Esophagus squamous epithelium (tissue), 5 donors: ENCODE measurements around the gene AQP5. TPM values are rescaled to one million over a fixed set of nuclear protein-coding genes. Genes with fewer than 3 reads are reported as not detected.

Experiments
- DNase-seq: peaks from one replicate; lab custom pipeline; 2025; lab: John Stamatoyannopoulos, UW
- H3K27ac ChIP-seq, 4 donors: fragments of 200-600 bp; sonication (generic); one replicate each; pipeline ENCODE4 v1.5.1; 2016 to 2019; ENCODE audit warnings: mild to moderate bottlenecking in 1 of 4
- H3K27me3 ChIP-seq, 4 donors: fragments of 200-600 bp; sonication (generic); 1 replicate in 3 of 4; 2 replicates in 1 of 4; pipeline versions ENCODE4 v1.5.1 to v1.6.0; 2017 to 2021; ENCODE audit warnings: antibody characterized with exemption in 1 of 4
- H3K36me3 ChIP-seq, 3 donors: fragments of 200-600 bp; sonication (generic); one replicate each; pipeline ENCODE4 v1.5.1; 2016 to 2019
- H3K4me1 ChIP-seq, 3 donors: fragments of 200-600 bp; sonication (generic); one replicate each; pipeline ENCODE4 v1.5.1; 2017 to 2019
- H3K4me3 ChIP-seq, 4 donors: fragments of 200-600 bp; sonication (generic); 1 replicate in 3 of 4; 2 replicates in 1 of 4; pipeline ENCODE4 v1.5.1; 2016 to 2019; ENCODE audit warnings: mild to moderate bottlenecking in 2 of 4, moderate library complexity in 1 of 4
- H3K9me3 ChIP-seq, 3 donors: fragments of 200-600 bp; sonication (generic); one replicate each; pipeline ENCODE4 v1.5.1; 2016 to 2019
- POLR2A ChIP-seq, 4 donors: fragments of 450-650 bp; IDR thresholded peaks; one replicate each; pipeline ENCODE4 v1.6.1; 2017; ENCODE audit warnings: antibody characterized with exemption in 4 of 4, mild to moderate bottlenecking in 4 of 4, moderate library complexity in 3 of 4
- WGBS, 2 donors: methylation state at CpG; one replicate each; pipeline ENCODE4 v1.1.5; 2018; 5-methylcytosine and 5-hydroxymethylcytosine counted together
- intact Hi-C: fragments of 100-400 bp; cut with DNase I; formaldehyde crosslinking; loops from one replicate; pipeline ENCODE4 v1.15.0; 2022
- total RNA-seq, 4 donors: library from RNA; depleted of rRNA; stranded (reverse); fragments of >200 nt; gene quantifications; one replicate each; pipeline ENCODE4 v1.1.0, GENCODE V29; 2016
- TF ChIP-seq, protein P1 (sequence below), 6 experiments: fragments of 450-650 bp in 4 of 6; fragments of 200-600 bp in 2 of 6; sonication (generic) in 2 of 6; IDR thresholded peaks; one replicate each; pipeline ENCODE4 v1.5.1; 2016 to 2019; ENCODE audit warnings: antibody characterized with exemption in 6 of 6, mild to moderate bottlenecking in 4 of 6, moderate library complexity in 4 of 6
- donor health status: DM: yes; HTN: yes; CAD: no.

The AQP5 gene
- total RNA-seq, 4 donors from 2014 or later, result 4.7 to 42.2 (median 18.6) TPM

DNA sequence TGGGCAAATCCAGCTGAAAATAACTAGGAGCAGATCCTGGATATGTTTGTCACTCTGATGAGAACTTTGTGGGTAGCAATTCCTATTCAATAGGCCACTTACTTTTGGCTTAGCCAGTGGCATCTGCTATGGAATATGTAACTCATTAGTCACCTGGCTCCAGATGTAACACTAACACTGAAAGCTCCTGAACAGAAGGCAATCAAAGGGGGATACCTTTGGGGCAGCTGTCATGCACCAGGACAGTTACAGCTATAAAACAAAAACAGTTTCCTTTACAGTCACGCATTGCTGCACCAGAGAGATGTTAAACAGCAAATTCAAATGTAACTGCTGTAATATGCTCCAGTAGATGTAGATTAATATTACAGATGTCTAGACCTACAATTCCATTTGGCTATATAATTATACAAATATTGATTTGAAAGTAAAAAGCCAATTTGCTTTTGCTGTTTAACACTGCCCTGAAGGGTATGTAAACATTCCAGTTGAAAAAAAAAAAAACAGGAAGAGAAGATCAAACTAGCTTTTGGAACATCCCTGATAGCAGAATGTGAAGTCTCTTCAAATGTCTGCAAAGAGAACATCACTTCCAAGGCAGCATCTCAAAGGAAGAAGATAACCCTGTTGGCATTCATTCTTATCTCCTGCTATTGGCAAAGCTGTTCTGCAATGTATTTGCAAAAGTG is 45.2 kb downstream of the AQP5 start:
- no peak for DNase-seq
- TF ChIP-seq, protein P1, sequence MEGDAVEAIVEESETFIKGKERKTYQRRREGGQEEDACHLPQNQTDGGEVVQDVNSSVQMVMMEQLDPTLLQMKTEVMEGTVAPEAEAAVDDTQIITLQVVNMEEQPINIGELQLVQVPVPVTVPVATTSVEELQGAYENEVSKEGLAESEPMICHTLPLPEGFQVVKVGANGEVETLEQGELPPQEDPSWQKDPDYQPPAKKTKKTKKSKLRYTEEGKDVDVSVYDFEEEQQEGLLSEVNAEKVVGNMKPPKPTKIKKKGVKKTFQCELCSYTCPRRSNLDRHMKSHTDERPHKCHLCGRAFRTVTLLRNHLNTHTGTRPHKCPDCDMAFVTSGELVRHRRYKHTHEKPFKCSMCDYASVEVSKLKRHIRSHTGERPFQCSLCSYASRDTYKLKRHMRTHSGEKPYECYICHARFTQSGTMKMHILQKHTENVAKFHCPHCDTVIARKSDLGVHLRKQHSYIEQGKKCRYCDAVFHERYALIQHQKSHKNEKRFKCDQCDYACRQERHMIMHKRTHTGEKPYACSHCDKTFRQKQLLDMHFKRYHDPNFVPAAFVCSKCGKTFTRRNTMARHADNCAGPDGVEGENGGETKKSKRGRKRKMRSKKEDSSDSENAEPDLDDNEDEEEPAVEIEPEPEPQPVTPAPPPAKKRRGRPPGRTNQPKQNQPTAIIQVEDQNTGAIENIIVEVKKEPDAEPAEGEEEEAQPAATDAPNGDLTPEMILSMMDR (IDR thresholded peaks at IDR 0.05), result no peak
- no peak for TF ChIP-seq POLR2A (IDR thresholded peaks at IDR 0.05)
- H3K27ac ChIP-seq, result no peak overlapping the region

GRCh38 chr12:50013361-50014147 is 51.9 kb downstream of the AQP5 start:
- intact Hi-C loops, result no loop called here
- DNase-seq, result no peak
- TF ChIP-seq POLR2A (IDR thresholded peaks at IDR 0.05), result no peak
- TF ChIP-seq, protein P1 (IDR thresholded peaks at IDR 0.05), result no peak
- 79 to 89% methylated on average over 2 of the region's 2 CpGs for WGBS, 2 donors
- Histone ChIP-seq H3K4me3 (no peak overlapping the region), H3K27ac (no peak overlapping the region), H3K9me3 (no peaks in the 10 kb centered on the region), H3K4me1 (peaks cover 0 to 28% (median 0%) of the 10 kb centered on the region in 3 donors), H3K36me3 (peaks cover 0 to 45% (median 0%) of the 10 kb centered on the region in 3 donors), H3K27me3 (no peaks in the 10 kb centered on the region)

More for the DNA sequence above, 45.2 kb downstream of the AQP5 start:
- intact Hi-C loops, result no loop called here
- Histone ChIP-seq H3K27me3 (no peaks in the 10 kb centered on the region), H3K36me3 (peaks cover 0 to 50% (median 0%) of the 10 kb centered on the region in 3 donors), H3K4me3 (no peak overlapping the region), H3K4me1 (peaks cover 0 to 3% (median 0%) of the 10 kb centered on the region in 3 donors), H3K9me3 (no peaks in the 10 kb centered on the region)
- 57 to 84% methylated on average over 1 of the region's 1 CpG for WGBS, 2 donors

DNA sequence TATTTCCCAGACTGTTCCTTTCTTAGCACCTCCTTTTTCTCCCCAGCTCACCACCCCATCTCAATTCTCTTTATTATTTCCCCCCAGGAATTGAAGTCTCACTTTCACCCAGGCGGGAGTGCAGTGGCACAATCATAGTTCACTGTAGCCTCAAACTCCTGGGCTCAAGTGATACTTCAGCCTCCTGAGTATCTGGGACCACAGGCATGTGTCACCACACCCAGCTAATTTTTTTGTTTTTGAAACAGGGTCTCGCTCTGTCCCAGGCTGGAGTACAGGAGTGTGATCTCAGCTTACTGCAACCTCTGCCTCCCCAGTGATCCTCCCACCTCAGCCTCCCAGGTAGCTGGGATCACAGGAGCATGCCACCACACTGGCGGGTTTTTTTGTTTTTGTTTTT is 52.7 kb downstream of the AQP5 start:
- Histone ChIP-seq H3K4me1 (peaks cover 0 to 29% (median 0%) of the 10 kb centered on the region in 3 donors), H3K4me3 (no peak overlapping the region), H3K27me3 (no peaks in the 10 kb centered on the region), H3K27ac (no peak overlapping the region), H3K9me3 (no peaks in the 10 kb centered on the region), H3K36me3 (peaks cover 0 to 40% (median 0%) of the 10 kb centered on the region in 3 donors)
- TF ChIP-seq, protein P1 (IDR thresholded peaks at IDR 0.05), result no peak
- no peak for TF ChIP-seq POLR2A (IDR thresholded peaks at IDR 0.05)
- no peak for DNase-seq
- 88 to 93% methylated on average over 3 of the region's 3 CpGs for WGBS, 2 donors
- intact Hi-C loops, result no loop called here

Other genes starting within 250 kb of the AQP5 start
- gene TMBIM6, start 220.3 kb upstream of the AQP5 start, total RNA-seq, result 100 to 1,000 TPM; 307 to 444 (median 343) TPM
- 10 to 100 TPM in 1 of 4 donors, 1 to 10 TPM in 3; 3.2 to 10.5 (median 8.0) TPM for gene NCKAP5L, start 133.5 kb upstream of the AQP5 start, total RNA-seq
- 1 to 10 TPM; 2.5 to 4.8 (median 3.0) TPM for gene BCDIN3D, start 118.8 kb upstream of the AQP5 start, total RNA-seq
- gene FAIM2, start 58.0 kb upstream of the AQP5 start, total RNA-seq, result 1 to 10 TPM in 1 of 4 donors, under 1 TPM in 3; 0.13 to 2.9 (median 0.23) TPM
- not detected for gene AQP2, start 11.1 kb upstream of the AQP5 start, total RNA-seq
- not detected for gene AQP6, start 11.1 kb downstream of the AQP5 start, total RNA-seq
- gene RACGAP1, start 63.6 kb downstream of the AQP5 start, total RNA-seq, result 10 to 100 TPM; 20.1 to 44.7 (median 33.6) TPM
- 1 to 10 TPM; 1.5 to 5.7 (median 2.6) TPM for gene ASIC1, start 95.7 kb downstream of the AQP5 start, total RNA-seq
- 10 to 100 TPM; 34.5 to 67.8 (median 46.5) TPM for gene SMARCD1, start 123.5 kb downstream of the AQP5 start, total RNA-seq
- under 1 TPM in 3 of 4 donors, not detected in 1; 0.38 to 0.53 (median 0.44) TPM for gene GPD1, start 142.1 kb downstream of the AQP5 start, total RNA-seq
- gene COX14, start 150.4 kb downstream of the AQP5 start, total RNA-seq, result 10 to 100 TPM; 32.1 to 68.7 (median 53.5) TPM
- gene CERS5, start 205.5 kb downstream of the AQP5 start, total RNA-seq, result 10 to 100 TPM; 13.0 to 27.5 (median 21.2) TPM